ENCODE measurements around the gene SCCPDH. TPM values are rescaled to one million over a fixed set of nuclear protein-coding genes. Genes with fewer than 3 reads are reported as not detected.

The SCCPDH gene
- total and polyA plus RNA-seq, 4 donors: 52.1 to 84.3 (median 78.5) TPM

GRCh38 chr1:246734866-246735265 is 10.7 kb downstream of the SCCPDH start (continued):
- no peak for TF ChIP-seq RXRA (IDR thresholded peaks at IDR 0.05)
- no peak for TF ChIP-seq EGR1 (IDR thresholded peaks at IDR 0.05; ENCODE audit: low read depth in 2 of 2)
- TF ChIP-seq TAF1 (conservative IDR thresholded peaks at IDR 0.05): no peak
- no peak for TF ChIP-seq ATF3 (IDR thresholded peaks at IDR 0.05)
- TF ChIP-seq GABPA (IDR thresholded peaks at IDR 0.05 in 1 of 2, conservative IDR thresholded peaks at IDR 0.05 in 1 of 2): no peak

- no peak for DNase-seq (ENCODE audit: low spot score)
- Histone ChIP-seq H3K9me3 (ENCODE audit: control insufficient read depth in 4 of 4, low read length in 3 of 4) (no peaks in the 10 kb centered on the region), H3K4me3 (ENCODE audit: low read depth in 1 of 3, low read length in 3 of 3) (no peak overlapping the region), H3K27ac (ENCODE audit: low read depth in 1 of 2, low read length in 2 of 2) (no peak overlapping the region), H3K9ac (ENCODE audit: low read depth in 1 of 2, low read length in 2 of 2) (no peak overlapping the region), H3K36me3 (ENCODE audit: control insufficient read depth in 4 of 4, insufficient read depth in 3 of 4, low read depth in 1 of 4, low read length in 3 of 4) (peaks cover 12 to 63% (median 57%) of the 10 kb centered on the region in 4 donors), H3K27me3 (ENCODE audit: control insufficient read depth in 4 of 4, insufficient read depth in 4 of 4, low read length in 3 of 4) (no peaks in the 10 kb centered on the region), H3K4me1 (ENCODE audit: control insufficient read depth in 4 of 4, insufficient read depth in 4 of 4, low read length in 3 of 4) (no peaks in the 10 kb centered on the region)
- TF ChIP-seq CTCF (IDR thresholded peaks at IDR 0.05; ENCODE audit: low read depth, low read length, missing input control) (no peak), MAX (IDR thresholded peaks at IDR 0.05) (no peak), JUND (IDR thresholded peaks at IDR 0.05) (no peak), FOXA1 (IDR thresholded peaks at IDR 0.05) (no peak), REST (IDR thresholded peaks at IDR 0.05) (no peak), YY1 (IDR thresholded peaks at IDR 0.05) (no peak), RAD21 (IDR thresholded peaks at IDR 0.05) (no peak), GABPA (IDR thresholded peaks at IDR 0.05 in 1 of 2, conservative IDR thresholded peaks at IDR 0.05 in 1 of 2) (no peak), RXRA (IDR thresholded peaks at IDR 0.05) (no peak), TAF1 (conservative IDR thresholded peaks at IDR 0.05) (no peak), EGR1 (IDR thresholded peaks at IDR 0.05; ENCODE audit: low read depth in 2 of 2) (no peak), FOXA2 (IDR thresholded peaks at IDR 0.05) (no peak), SP1 (IDR thresholded peaks at IDR 0.05) (no peak), ZBTB33 (IDR thresholded peaks at IDR 0.05) (no peak), HNF4G (IDR thresholded peaks at IDR 0.05) (no peak)
- 89% methylated on average over 5 of the region's 5 CpGs for WGBS
These were observed 11.5 kb downstream of the SCCPDH start for GRCh38 chr1:246735735-246736134.

All from liver (tissue), 9 donors.